Stimulated activated CD4-positive, alpha-beta T cell treated with anti-CD3 and anti-CD28 coated beads, Interleukin-15, amount 100 ng/mL, for 24 hours (primary cell): Measurements from ENCODE around the gene COX7C.

Source experiments
- DNase-seq: peaks from one replicate; pipeline ENCODE4 v3.0.0-alpha.2; 2020

COX7C gene

DNA sequence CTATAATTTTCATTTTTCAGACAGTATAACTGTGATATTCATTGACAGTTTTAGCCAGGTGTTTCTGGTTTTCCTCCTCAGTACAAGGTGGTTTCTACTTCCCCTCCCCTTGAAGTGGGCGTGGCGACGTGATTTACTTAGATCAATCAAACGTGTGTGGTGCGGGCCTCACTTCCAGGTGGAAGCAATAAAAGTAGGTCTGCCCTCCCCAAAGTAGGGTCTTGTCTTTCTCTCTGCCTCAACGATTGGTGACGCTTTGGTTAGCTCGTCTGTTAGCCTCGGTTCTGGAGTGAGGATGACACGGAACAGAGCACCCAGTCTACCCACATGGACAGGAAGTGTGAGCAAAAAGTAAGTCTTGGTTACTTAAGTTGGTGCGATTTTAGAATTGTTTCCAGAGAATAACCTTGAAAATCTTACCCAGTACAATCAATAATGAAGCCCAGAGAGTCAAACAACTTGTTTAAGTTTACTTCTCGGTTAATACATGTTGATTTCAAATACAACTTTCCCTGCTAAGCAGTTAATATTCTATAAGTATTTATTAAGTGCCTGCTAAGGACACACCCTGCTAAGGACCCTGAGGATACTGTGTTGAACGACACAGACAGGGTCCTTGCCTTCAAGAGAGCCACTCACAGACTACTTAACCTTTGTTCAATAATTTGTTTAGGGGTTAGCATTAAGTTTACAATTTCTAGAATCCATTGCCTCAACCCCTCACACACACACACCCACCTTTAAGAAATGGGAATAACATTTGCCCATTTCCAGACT, 48.4 kb downstream of the COX7C start:
- peak; percentile 22 for DNase-seq

GRCh38 chr5:86666981-86667380, 49.2 kb downstream of the COX7C start:
- DNase-seq: no peak
